IPS DF 19.7 (cell line): ENCODE measurements around the gene CMPK2.
"Not testable (repeated sequence)": the region's sequence is repeated elsewhere in the genome, so short reads cannot be mapped to it uniquely, and the experiment has no call there.

ENCODE experiments used
- DNase-seq: peaks from one replicate; pipeline ENCODE4 v3.0.0-alpha.2; 2013; ENCODE audit warnings: low read depth, low spot score

Gene CMPK2

DNA sequence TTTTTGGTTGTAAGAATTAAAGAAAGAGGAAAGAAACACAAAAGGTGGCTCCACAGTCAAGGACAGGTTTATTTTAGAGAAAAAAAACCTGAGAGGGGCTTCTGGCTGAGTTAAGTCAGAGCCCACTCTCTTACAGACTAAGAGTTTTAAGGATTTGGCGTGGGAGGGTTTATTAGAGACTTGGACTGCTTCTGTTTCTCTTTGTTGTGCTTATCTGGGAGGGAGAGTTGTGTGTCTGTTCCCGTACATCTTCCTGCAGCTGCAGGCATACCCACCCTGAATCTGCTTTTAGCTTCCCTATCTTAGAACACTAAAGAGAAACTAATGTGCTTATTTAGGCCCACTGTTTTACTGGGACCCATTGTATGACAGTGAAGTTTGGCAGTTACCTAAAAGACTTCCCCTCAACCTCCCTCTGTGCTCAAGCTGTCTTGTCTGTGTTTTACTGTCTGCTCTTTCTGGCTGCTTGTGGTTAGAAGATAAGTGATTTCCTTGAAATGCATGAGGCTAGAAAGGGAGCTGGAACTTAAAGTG lies 14.6 kb upstream of the CMPK2 start:
- DNase-seq, result no peak

GRCh38 chr2:6879011-6879410 lies 13.3 kb upstream of the CMPK2 start:
- no peak for DNase-seq

DNA sequence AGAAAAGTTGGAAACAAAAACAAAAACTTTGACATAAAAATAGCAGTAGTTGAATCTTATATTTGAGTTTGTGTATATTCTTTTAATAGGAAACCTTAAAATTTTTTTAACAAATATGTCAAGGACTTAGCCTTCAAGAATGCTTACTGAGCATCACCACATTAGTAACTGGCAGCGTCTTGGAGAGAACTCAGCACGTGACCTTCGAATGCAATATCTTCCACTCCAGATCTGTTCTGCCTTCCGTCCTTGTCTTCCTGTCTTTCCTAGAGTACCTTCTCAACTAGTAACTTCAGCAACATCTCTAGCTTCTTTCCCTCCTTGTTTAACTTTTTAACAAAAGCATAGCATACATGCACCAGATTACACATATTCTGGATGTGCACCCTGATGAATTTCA lies 12.8 kb upstream of the CMPK2 start:
- no peak for DNase-seq

DNA sequence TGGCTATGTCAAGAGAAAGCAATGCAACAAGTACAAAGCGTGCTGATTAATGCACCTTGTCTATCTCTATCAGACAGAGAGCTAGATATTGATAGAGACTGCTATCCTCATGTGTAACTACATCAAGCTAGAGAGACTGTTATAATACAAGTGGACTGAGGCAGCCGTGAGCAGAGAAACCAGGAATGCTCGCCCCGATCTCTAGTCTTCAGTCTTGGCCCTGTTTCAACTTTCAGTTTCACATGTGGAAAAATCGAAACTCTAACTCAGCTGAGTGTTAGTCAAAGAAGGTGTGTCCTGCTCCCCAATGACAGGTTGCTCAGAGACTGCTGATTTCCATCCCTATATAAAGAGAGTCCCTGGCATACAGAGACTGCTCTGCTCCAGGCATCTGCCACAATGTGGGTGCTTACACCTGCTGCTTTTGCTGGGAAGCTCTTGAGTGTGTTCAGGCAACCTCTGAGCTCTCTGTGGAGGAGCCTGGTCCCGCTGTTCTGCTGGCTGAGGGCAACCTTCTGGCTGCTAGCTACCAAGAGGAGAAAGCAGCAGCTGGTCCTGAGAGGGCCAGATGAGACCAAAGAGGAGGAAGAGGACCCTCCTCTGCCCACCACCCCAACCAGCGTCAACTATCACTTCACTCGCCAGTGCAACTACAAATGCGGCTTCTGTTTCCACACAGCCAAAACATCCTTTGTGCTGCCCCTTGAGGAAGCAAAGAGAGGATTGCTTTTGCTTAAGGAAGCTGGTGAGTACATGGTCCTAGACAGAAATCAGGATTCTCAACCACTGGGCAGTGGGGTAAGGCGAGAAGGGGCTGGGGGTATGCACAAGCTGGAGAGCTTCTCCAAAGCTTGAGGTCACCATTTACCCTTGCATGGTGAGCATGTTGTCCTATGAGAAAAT lies 11.9 kb upstream of the CMPK2 start, which contains the start of gene RSAD2:
RSAD2 (plus strand) TSS at position 376 of the 903 bp plus-strand sequence; CDS start at position 400, 24 bp downstream.
- DNase-seq, result no peak

- no peak for DNase-seq
These were observed 10.6 kb upstream of the CMPK2 start for GRCh38 chr2:6876309-6876708.

DNA sequence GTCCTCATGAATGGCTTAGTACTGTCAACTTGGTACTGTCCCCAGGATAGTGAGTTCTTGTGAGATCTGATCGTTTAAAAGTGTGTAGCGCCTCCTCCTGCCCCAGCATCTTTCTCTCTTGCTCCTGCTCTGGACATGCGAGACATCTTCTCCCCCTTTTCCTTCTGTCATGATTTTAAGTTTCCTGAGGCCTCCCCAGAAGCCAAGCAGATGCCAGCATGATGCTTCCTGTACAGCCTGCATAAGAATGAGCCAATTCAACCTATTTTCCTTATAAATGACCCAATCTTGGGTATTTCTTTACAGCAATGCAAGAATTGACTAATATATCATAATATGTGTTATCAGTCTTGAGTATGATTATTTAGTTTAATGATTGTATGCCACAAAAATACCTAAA lies 8.3 kb upstream of the CMPK2 start:
- no peak for DNase-seq

- no peak for DNase-seq
These were observed 6.7 kb upstream of the CMPK2 start for GRCh38 chr2:6872394-6872793.

DNA sequence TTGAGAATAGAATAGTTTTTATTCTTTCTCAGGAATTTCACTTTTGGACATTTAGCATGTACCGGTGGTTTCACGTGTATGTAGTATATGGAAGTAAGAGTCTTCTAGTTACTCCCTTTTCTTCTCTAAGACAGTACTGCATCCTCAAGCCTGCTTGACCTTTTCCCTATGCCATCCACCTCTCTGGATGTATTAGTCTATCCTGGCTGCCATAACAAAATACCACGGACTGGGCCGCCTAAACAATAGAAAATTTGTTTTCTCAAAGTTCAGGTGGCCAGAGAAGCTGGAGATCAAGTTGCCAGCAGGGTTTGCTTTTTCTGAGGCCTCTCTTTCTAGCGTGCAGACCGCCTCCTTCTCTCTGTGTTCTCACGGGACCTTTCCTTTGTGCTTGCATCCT lies 1.3 kb upstream of the CMPK2 start:
- no peak for DNase-seq

- no peak for DNase-seq
These were observed 566 bp upstream of the CMPK2 start for GRCh38 chr2:6866275-6866671.

GRCh38 chr2:6864923-6865345 lies 773 bp downstream of the CMPK2 start:
- DNase-seq, result no peak

GRCh38 chr2:6864231-6864754 lies 1.4 kb downstream of the CMPK2 start:
- no peak for DNase-seq

- no peak for DNase-seq
These were observed 1.9 kb downstream of the CMPK2 start for GRCh38 chr2:6863792-6864191.

DNA sequence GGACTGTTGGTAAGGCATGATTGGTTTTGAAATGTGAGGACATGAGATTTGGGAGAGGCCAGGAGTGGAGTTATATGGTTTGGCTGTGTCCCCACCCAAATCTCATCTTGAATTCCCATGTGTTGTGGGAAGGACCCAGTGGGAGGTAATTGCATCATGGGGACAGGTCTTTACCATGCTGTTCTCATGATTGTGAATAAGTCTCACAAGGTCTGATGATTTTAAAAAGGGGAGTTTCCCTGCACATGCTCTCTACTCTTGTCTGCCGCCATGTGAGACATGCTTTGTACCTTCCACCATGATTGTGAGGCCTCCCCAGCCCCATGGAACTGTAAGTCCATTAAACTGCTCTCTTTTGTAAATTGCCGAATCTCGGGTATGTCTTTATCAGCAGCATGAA lies 5.4 kb downstream of the CMPK2 start:
- DNase-seq, result no peak

DNA sequence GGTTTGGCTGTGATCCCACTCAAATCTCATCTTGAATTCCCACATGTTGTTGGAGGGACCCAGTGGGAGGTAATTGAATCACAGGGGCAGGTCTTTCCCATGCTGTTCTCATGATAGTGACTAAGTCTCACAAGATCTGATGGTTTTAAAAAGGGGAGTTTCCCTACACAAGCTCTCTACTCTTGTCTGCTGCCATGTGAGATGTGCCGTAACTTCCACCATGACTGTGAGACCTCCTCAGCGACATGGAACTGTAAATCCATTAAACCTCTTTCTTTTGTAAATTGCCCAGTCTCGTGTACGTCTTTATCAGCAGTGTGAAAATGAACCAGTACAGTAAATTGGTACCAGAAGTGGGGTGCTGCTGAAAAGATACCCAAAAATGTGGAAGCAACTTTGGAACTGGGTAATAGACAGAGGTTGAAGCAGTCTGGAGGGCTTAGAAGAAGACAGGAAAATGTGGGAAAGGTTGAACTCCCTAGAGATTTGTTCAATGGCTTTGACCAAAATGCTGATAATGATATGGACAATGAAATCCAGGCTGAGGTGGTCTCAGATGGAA lies 7.2 kb downstream of the CMPK2 start:
- DNase-seq, result not testable (repeated sequence)

GRCh38 chr2:6856548-6856920 lies 9.2 kb downstream of the CMPK2 start:
- no peak for DNase-seq

GRCh38 chr2:6855860-6856547 lies 9.7 kb downstream of the CMPK2 start:
- no peak for DNase-seq

DNA sequence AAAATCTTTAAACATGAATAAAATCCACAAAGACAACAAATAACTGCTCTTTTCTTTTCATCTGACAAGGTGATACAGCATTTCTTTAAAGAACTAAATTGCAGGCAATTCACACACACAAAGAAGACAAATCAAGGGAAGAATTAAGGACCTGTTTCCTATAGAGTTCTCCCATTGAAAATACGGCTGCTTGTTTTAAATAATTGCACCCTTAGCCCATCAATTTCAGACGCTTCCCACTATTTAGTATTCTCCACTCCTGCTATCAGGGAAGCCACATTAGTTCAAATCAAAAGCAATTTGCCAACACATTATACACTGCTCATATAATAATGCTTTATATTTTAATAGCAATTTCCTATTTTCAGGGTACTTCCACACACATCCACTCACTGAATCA lies 11.3 kb downstream of the CMPK2 start:
- no peak for DNase-seq

- DNase-seq, result no peak
These were observed 13.5 kb downstream of the CMPK2 start for GRCh38 chr2:6852195-6852594.

GRCh38 chr2:6846967-6847681 lies 18.6 kb downstream of the CMPK2 start:
- no peak for DNase-seq

GRCh38 chr2:6846540-6846939 lies 19.2 kb downstream of the CMPK2 start:
- no peak for DNase-seq

GRCh38 chr2:6845903-6846302 lies 19.8 kb downstream of the CMPK2 start:
- DNase-seq, result no peak
